Measurements from ENCODE around the gene KRT39.

DNA sequence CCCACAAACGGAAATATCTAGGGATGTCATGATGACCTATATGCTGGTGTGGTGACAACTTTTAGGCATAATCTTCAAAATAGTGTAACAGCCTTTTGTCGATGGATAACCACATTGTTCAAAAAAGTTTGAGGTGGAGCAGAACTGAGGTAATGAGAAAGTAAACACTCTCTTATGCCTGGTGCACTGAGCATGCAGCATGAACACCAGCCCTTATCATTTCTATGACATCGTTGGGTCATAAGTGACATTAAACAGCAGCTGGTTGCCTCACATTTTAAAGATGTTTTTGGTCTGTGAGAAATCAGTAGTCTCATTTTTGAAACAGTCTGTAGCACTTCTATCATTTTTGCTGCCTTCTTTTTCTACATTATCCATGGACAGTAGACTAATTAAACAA lies 31.1 kb downstream of the KRT39 start:
- TF ChIP-seq POLR2AphosphoS5 (IDR thresholded peaks at IDR 0.05; ENCODE audit: low read depth, low read length) (no peak), POLR2A (IDR thresholded peaks at IDR 0.05; ENCODE audit: low read depth, low read length) (no peak)

Data from GM12891 (cell line).